SIG-M5 treated with dmso at 0.1 percent for 504 hours (cell line): ENCODE measurements around the gene MAP3K13.
"Not testable (repeated sequence)": the region's sequence is repeated elsewhere in the genome, so short reads cannot be mapped to it uniquely, and the experiment has no call there.

Experiments used
- DNase-seq: peaks from one replicate; lab custom pipeline; 2025; ENCODE audit not compliant: unreplicated experiment; lab: John Stamatoyannopoulos, UW

The MAP3K13 gene

DNA sequence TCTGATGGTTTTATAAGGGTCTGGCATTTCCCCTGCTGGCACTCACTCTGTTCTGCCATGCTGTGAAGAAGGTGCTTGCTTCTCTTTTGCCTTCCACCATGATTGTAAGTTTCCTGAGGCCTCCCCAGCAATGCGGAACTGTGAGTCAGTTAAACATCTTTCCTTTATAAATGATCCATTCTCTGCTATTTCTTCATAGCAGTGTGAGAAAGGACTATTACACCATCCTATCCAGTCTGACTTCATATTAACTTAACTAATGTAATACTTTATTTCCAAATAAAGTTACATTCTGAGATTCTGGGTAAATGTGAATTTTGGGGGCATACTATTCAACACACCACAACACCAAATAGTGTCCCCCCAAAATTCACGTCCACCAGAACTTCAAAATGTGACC lies 22.2 kb upstream of the MAP3K13 start:
- DNase-seq = no peak

DNA sequence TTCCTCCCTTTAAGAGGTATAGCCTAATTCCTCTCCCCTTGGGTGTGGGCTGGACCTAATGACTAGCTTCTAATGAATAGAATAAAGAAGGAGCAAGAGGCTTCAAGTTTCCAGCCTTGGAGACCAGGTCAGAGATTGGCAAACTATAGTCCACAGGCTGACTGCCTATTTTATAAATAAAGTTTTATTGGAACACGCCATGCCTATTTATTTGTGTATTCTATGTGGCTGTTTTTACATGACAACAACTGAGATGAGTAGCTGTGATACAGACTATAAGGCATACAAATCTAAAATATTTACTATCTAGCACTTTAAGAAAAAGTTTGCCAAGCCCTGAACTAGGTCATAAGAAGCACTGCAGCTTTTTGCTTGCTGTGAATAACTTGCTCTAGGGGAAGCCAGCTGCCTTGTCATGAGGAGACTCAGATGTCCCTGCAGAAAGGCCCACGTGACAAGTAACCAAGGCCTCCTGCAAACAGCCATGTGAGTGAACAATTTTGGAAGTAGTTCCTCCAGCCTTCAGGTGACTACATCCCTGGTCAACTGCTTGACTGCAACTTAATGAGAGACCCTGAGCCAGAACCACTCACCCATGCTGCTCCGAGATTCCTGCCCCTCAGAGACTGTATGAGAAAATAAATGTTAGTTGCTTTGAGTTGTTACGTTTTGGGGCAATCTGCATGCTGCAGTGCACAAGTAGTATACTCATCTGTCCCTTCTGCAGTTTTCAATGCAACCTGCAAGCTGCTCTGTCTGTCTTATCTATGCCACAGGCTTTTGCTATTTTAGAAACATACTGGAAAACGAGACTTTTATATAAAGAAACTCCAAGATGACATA lies 21.1 kb upstream of the MAP3K13 start:
- no peak for DNase-seq

DNA sequence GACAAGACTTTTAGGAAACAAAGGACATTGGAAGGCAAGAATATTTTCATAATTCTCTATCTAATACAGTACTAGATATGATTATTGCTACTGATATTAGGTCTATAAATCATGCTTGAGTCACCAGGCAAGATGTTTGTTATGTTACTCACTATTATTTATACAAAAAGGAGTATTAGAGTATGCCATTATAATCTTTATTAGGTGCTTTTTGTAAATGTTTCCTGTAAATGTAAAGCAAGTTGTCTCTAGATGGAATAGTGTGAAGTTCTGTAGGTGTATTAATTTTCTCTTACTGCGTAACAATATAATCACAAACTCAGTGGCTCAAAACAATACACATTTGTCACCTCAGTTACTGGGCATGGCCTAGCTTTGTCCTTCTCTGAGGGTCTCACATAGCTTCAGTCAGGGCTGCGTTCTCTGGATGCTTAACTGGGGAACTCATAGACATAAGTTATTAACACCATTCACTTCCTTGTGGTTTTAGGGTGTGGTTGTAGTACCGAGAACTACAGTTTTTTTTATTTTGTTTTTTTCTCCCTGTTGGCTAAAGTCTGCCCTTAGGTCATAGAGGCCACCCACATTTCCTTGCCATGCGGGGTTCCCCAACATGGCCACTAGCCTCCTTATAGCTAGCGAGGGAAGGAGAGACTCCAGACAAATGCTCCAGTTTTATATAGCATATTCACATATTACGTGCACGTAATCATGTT lies 20.3 kb upstream of the MAP3K13 start:
- DNase-seq = no peak

DNA sequence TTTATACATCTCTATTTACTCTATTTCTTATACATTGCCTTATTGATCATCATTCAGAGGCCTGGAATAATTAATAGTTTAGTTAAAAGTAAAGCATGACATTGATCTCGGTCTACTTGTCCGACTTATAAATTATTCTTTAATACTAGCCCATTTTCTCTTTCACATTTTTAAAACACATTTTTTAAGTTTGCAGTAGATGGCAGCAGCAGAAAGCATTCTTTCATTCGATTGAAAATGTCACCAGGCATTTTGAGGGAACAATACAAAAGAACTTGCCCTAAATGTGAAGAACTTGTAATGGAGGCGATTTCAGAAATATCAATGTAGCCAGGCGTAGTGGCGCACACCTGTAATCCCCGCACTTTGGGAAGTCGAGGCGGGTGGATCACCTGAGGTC lies 15.5 kb upstream of the MAP3K13 start:
- no peak for DNase-seq

DNA sequence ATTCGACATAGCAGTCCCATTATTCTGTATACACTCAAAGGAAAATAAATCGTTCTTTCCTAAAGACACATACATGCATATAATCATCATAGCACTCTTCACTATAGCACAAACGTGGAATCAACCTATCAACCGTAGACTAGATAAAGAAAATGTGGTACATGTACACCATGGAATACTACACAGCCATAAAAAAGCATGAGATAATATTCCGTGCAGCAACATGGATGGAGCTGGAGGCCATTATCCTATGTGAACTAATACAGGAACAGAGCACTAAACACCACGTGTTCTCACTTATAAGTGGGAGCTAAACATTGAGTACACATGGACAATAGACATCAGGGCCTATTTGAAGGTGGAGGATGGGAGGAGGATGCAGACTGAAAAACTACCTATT lies 12.1 kb upstream of the MAP3K13 start:
- no peak for DNase-seq

DNA sequence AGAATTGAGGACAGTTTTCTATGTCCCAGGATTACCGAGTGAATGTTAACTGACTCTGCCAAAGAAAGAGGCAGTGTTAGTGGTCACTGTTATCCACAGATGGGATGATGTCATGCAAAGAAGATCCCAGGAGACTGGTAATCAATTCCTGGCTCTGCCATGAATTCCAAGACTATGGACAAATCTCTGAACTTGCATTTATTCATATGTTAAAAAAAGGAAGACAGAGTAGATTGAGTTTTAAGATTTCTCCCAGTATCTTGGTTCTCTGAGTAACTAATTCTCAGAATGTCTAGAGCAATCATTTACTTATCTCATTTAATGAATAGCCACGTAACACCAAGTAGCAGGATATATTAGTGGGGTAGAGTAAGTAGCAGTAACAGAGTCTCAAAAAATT lies 11.5 kb upstream of the MAP3K13 start:
- no peak for DNase-seq

DNA sequence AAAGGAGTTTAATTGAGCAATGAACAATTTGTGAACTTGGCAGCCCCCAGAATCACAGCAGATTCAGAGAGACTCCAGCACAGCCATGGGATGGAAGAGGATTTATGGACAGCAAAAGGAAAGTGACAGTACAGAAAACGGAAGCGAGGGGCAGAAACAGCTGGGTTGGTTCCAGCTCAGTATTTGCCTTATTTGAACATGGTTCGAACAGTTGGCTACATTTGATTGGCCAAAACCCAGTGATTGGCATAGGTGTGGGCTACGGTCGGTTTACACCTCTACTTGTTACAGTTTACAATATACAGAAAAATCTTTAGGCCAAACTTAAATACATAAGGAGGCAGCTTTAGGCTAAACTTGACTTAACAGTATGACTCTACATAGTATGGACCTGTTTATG lies 9.7 kb upstream of the MAP3K13 start:
- DNase-seq = no peak

DNA sequence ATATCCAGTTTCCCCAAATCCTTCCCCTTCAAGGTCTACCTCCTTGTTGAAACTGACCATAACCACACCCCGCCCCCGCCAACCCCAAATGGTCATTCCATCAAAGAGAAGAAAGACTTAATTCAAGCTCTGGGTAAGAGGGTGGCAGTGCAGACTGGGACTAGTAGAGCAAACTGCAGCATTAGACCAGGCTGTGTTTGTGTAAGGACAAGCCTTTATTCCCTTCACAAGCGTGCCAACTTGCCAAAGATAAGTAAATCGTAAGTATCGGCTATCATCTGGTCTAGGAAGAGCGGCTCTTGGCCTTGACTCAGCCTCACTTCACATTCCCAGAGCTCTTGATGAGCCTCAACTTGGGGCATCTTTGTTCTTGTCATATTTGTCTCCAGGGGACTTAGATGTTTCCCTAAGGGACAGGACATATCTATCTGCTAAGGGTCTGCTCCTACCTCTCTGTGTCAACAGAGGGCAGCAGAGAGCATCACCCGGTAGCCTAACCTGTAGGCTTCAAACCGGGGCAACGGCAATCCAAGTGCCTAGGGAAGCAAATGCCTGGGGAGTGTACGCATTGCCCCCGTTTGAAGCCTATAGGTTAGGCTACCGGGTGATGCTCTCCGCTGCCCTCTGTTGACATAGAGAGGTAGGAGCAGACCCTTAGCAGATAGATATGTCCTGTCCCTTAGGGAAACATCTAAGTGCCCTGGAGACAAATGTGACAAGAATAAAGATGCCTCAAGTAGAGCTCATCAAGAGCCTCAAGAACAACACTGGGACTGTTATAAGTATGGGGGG lies 8.9 kb upstream of the MAP3K13 start:
- DNase-seq = peak; percentile 91

DNA sequence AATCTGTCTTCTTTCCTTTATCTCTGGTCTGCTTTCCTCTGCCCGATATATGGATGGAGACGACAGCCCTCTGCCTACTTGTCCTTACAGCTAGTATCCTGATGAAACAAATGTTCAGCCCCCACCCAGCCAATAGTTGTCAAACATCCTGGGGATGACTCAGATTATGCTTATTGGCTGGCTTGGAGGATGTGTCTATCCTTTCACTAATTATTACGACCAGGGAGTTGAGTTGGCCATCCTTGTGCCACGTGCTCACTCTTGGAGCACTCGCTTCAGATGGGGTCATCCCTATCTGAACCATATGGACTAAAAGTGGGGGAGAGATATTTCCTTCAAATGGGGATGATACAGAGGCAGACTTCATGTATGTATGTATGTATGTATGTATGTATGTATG lies 6.4 kb upstream of the MAP3K13 start:
- no peak for DNase-seq

DNA sequence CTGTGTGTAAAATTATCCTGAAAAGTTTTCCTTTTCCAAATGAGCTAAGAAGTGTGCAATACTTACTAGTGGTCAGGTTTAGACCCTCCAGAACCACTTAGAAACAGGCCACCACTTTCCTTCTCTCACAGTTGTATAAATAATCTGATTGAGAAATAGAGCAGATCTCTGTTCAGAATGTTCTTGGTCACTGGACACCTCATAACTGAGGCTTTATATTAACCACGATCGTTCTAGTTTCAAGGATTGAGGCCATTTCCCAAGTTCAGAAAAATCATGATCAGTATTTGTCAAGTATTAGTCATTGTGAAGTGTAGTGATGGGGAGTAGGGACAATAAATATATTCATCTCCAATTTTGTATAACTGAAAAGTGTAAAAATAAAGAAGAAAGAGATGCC lies 1.0 kb upstream of the MAP3K13 start:
- no peak for DNase-seq

DNA sequence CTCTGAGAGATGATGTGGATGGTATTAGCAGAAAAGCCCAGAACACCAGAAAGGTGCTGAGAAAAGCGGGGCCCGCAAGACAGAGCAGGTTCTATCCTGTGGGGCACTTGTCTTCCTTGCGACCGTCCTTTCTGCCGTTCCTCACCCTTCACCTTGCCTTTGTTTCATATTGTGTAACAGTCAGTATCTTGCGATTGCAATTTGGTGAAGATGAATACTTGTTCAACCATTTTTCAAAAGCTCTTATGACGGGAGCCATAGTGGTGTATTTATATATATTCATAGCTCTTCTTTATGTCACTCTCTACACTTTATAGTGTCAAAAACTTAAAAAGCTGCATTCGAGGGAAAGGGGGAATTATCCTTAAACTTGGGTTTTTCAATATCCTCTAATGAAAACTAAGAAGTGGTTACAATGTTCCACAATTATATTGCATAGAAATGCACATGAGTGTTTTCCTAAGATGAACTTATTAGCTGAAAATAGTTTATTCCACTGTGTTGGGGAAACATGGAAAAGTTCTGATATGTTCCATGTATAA lies 797 bp downstream of the MAP3K13 start:
- DNase-seq = no peak

DNA sequence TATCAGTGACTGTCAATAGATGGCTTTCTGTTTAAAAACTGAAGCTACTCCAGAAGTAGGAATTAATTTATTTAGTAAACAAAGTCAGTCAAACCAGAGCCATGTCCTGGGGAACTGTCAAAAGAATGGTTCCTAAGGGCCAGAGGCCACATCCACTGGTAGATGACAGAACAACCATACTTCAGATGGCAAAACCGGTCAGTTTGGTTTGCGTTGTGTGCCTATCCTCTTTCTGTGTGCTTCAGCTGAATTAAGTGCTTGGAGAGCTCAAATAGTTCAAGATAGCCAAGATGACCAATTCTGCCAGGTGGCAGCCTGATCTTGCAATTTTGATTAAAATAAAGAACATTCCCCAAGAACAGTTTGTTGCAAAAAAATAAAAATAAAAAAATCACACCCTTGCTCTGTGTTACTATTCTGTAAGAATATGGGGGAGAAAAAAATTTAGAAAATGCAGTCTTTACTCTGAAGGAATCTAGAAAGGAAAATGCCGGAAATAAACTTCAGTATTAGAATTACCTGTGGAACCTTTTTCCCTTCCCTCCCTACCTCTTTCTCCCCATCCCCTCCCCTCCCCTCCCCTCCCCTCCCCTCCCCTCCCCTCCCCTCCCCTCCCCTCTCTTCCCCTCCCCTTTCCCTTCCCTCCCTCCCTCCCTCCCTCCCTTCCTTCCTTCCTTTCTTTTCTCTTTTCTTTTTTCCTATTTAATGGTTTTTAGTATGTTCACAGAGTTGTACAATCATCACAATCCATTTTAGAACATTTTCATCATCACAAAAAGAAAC lies 2.5 kb downstream of the MAP3K13 start:
- peak; percentile 42 for DNase-seq

DNA sequence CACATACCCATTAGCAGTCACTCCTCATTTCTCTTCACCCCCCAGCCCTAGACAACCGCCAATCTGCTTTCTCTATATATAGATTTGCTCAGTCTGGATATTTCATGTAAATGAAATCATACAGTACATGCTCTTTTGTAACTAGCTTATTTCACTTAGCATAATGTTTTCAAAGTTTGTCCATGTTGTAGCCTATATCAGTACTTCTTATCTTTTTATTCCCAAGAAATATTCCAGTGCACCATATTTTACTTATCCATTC lies 3.1 kb downstream of the MAP3K13 start:
- DNase-seq = no peak

DNA sequence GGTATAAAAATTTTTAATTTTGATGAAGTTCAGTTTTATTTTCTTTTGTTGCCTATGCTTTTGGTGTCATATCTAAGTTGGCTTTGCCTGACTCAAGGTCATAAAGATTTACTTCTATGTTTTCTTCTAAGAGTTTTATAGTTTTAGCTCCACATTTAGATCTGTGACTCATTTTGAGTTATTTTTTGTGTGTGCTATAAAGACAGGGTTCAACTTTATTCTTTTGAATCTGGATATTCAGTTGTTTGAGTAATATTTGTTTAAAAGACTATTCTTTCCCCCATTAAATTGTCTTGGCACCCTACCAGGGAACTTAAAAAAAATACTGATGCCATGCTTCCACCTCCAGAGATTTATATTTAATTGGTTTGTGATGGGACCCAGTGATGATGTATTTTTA lies 4.0 kb downstream of the MAP3K13 start:
- no peak for DNase-seq

DNA sequence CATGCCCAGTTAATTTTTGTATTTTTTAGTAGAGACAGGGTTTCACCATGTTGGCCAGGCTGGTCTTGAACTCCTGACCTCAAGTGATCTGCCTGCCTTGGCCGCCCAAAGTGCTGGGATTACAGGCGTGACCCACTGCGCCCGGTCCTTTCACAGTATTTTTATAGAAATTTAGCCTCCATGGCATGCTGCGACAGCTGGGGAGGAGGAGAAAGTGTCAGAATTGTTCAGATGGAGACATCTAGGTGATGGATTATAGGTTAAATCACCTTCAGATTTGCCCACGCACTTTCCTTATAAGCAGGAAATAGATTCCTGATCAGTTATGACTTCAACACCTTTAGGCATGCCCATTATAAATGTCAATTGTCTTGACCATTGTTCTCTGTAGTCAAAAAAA lies 7.4 kb downstream of the MAP3K13 start:
- DNase-seq = not testable (repeated sequence)

DNA sequence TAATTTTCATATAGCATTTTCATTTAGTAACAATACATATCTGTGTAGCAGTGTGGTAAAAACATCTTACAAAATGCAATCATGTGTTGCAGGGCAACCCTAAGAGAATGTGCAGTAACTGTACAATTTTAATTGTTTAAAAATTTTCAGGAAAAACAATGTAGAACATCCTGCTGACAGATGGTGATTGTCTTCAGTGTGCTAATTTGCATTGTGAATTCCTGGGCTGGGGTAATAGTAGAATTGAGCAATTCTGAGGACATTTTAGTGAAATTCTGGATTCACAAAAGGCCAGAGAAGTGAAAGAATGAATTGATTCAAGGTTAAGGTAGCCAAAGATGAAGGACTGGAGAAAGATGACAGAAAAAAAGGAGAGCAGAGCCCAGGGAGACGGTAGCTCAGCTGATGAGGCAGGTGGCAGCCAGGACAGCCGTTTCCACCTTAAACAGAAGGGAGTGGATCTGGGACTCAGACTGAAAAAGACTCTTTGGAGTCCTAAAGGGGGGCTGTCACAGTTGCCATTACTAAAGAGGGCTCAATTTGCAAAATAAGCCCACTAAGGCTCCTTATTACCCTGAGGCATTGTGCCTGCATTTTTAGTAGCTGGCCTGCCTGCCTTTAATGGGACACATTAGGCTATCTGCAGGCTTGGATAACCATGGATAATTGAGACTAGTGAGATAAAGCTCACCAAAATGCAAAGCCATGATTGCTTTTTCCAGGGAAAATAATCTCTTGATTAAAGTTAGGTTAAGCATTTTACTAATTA lies 8.6 kb downstream of the MAP3K13 start:
- no peak for DNase-seq

DNA sequence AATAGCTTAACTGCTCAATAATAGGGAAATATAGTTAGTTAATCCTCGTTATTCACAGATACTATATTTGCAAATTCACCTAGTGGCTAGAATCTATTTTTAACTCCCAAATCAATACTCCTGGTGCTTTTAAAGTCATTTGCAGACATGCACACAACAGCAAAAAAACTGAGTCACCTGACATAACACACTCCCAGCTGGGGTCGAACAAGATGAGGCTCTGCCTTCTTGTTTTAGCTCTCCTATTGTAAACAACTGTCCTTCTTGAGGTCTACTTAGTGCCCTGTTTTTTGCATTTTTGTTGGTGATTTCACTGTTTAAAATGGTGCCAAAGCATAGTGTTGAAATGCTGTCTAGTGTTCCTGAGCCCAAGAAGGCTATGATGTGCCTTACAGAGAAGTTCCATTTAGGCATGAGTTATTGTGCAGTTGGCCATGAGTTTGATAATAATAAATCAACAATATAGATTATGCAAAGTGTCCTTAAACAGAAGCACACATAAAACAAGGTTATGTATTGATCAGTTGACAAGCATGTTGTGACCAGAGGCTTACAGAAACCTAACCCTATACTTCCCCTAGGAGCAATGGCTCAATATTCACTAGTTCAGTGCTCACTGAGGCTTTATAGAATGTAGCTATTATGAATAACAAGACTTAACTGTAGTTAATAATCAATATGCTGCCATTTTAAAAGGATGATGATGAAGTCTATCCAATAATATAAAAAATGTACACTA lies 18.6 kb downstream of the MAP3K13 start:
- DNase-seq = no peak

DNA sequence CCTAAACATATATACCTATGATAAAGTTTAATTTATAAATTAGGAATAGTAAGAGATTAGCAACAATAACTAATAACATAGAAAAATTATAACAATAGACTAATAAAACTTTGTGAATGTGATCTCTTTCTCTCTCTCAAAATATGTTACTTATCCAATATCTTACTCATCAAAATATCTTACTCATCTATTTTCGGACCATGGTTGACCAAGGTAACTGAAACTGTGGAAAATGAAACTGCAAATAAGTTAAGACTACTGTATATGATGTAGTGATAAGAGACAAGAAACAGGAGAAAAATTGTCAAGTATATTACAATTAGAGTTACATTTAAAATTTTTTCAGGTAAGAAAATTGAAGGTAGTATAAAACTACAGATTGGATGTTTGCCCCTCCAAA lies 19.2 kb downstream of the MAP3K13 start:
- DNase-seq = no peak

DNA sequence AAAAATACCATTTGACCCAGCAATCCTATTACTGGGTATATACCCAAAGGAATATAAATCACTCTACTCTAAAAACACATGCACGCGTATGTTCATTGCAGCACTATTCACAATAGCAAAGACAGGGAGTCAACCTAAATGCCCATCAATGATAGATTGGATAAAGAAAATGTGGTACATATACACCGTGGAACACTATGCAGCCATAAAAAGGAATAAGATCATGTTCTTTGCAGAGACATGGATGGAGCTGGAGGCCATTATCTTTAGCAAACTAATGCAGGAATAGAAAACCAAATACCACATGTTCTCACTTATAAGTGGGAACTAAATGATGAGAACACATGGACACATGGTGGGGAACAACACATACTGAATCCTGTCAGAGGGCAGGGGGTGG lies 23.6 kb downstream of the MAP3K13 start:
- not testable (repeated sequence) for DNase-seq

DNA sequence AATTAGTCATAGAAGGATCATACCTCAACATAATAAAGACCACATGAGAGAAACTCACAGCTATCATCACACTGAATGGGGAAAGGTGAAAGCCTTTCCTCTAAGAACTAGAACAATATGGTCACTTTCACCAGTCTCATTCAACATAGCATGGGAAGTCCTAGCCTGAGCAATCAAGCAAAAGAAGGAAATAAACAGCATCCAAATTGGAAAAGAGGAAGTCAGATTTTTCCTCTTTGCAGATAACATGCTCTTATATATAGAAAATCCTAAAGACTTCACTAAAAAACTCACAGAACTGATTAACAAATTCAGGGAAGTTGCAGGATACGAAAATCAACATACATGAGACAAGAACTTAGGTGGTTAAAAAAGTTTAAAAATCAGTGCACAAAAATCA lies 24.7 kb downstream of the MAP3K13 start:
- no peak for DNase-seq
